HL-60/S4 treated with phorbol 12-myristate 13-acetate at 8.2 ng/mL for 4 days and 3 days (cell line): ENCODE results near the gene MRPL4.

Source experiments
- in situ Hi-C: fragments of 300-500 bp; cut with MboI; formaldehyde crosslinking; loops from 2 replicates; pipeline ENCODE4 v1.15.0; 2022; ENCODE audit warnings: low sequenced_read_pairs

The MRPL4 gene

DNA sequence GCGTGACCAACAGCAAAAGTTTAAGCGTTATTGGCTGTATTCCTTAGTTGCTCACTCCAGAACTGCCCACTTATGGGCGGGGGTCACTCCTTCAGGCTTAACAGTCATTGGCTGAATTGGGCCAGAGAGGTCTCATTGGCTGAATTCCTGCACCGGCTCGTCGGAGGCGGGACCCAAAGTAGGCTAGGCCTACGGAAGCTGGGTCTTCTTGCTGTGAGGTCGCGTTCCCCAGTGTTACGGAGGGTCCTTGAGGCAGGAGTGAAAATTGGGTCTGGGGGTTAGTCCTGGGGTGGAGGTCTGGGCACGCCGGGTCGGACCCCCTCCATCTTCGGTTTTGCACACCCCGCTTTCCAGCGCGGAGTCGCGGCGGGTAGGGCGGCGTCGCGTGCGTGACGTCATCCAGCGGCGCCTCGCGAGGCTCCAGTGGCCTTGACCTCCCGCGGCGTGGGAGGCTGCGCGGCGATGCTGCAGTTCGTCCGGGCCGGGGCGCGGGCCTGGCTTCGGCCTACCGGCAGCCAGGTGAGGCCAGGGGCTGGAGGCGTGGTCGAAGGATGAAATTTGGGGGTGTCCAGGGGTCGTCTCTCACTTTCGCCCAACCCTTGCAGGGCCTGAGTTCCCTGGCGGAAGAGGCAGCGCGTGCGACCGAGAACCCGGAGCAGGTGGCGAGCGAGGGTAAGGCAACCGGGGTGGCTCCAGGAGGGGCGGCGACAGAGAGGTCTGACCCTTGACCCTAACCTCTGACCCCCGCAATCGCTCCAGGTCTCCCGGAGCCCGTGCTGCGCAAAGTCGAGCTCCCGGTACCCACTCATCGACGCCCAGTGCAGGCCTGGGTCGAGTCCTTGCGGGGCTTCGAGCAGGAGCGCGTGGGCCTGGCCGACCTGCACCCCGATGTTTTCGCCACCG, at the start of gene MRPL4:
Gene MRPL4, plus strand, starts transcription at position 423 of the 903 bp plus-strand sequence. Its CDS starts 40 bp downstream, at position 463.
- in situ Hi-C loops, result no loop called here

DNA sequence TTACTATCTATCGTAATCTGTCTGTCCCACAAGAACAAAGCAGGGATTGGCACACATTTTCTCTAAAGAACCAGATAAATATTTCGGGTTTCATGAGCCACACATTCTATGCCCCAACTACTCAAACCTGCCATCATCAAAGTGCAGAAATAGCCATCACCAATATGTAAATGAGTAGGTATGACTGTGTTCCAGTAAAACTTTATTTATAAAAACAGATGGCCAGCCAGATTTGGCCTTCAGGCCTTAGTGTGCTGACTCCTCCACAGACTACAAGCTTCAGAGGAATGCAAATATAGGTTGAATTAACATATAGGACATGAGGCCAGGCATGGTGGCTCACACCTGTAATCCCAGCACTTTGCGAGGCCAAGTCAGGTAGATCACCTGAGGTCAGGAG, 48.3 kb upstream of the MRPL4 start:
- in situ Hi-C loops, result no loop called here

DNA sequence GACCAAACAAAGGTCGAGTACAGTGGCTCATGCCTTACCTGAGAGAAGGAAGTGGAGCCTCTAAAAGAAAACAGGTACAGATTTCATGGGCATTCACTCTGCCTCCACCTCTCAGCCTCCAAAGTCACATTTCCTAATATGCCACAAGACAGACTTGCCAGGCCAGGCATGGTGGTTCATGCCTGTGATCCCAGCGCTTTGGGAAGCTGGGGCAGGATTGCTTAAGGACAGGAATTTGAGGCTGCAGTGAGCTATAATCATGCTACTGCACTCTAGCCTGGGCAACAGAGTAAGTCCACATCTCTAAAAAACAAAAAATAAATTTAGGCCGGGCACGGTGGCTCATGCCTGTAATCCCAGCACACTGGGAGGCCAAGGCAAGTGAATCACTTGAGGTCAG, 46.4 kb upstream of the MRPL4 start:
- in situ Hi-C loops, result no loop called here

DNA sequence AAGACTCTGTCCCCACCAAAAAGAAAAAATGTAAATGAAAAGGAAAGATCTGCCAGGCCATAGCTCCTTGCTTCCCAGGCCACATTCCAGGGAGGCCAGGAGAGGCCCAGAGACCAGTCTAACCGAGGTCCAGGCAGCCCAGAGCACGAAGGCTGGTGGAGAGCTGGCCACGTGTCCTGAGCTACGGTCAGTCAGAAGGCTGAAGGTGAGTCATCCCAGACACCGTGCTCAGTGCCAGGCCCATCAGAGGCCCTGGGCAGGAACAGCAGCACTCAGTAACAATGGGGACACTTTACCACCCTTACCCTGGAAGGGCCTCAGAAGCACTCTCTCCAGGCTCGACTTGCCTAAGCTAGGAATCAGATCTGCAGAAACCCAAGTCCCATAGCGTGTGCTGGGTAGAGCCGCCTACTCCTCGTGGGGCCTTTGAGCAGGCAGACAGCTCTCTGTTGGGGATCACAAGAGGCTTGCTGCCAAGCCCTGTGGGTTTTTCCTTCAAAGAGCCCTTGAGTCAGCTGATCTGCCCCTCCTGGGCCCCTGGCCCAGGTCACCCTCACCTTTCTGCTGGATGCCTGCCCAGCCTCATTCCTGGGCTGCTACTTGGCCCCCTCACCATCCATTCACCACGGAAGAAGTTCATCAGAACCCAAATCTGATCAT, 45.7 kb upstream of the MRPL4 start:
- in situ Hi-C loops, result no loop called here

DNA sequence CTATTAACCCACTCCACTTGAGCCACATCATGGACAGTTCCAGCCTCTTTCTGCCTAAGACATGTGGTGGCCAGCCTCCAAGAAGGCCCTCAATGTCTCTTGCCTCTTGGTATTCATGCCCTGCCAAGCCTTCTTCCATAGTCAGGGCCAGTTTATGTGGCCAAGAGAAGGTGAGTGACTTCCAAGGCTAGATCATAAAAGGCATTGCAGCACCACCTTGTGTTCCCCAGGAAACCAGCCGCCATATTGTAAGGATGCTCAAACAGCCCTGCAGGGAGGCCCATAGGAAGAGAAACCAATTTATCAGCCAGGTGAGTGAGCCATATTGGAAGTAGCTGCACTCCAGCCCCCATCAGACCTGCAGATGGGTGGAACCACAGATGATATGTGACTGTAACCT, 45.0 kb upstream of the MRPL4 start:
- in situ Hi-C loops, result no loop called here

DNA sequence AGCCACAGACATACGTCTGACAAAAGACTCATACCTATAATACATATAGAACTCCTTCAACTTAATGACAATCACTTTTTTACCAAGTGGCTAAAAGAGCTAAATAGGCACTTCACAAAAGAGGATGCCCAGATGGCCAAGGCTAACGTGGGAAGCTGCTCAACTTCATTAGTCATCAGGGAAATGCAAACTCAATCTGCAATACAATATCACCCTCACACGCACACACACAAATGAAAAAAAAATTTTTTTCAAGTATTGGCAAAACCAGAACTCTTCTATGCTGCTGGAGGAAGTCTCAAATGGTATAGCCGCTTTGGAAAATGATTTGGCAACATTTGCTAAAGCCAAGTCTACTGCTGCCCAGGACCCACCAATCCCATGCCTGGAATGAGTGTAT, 42.7 kb upstream of the MRPL4 start:
- in situ Hi-C loops, result no loop called here

DNA sequence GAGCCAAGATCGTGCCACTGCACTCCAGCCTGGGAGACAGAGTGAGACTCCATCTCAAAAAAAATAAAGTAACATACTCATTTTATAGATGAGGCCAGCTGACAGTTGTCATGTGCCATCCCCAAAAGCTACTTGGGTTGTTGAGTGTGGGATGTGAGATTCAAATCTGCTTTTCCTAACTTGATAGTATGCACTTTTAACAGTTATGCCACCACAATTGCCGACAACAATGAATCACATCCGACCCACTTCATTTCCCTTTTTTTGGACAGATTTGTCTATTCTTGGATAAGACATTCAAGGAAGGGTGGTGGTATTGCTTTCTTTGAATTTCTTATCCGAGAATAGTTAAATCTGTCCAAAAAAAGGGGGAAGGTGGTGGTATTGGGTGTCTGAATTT, 41.0 kb upstream of the MRPL4 start:
- in situ Hi-C loops, result no loop called here

DNA sequence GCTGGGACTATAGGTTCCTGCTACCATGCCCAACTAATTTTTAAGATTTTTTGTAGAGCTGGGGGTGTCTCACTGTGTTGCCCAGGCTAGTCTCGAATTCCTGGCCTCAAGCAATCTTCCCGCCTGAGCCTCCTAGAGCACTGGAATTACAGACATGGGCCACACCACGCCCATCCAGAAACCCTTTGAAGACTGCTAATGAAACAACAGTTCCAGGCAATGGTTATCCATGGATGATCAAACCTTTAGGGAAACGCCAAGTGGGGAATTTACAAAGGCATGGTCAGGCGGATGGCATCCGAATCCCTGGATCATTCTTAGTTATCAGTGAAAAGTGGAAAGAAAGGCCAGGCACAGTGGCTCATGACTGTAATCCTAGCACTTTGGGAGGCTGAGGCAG, 40.3 kb upstream of the MRPL4 start:
- in situ Hi-C loops, result no loop called here

DNA sequence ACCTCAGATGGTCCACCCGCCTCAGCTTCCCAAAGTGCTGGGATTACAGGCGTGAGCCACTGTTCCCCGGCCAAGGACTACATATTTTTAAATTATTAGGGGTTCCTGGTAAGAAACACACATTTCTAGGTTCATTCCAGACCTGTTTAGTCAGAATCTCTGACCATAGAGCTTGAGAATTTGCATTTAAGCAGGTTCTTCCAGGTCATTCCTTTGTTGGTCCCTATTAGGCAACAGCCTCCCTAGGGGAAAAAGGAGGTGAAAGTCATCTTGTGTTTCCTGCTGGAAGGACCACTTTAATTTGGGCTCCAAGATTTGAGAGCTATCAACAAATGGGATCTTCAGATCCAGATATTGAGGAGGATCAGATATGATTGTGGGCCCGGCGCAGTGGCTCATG, 37.2 kb upstream of the MRPL4 start:
- in situ Hi-C loops, result no loop called here

DNA sequence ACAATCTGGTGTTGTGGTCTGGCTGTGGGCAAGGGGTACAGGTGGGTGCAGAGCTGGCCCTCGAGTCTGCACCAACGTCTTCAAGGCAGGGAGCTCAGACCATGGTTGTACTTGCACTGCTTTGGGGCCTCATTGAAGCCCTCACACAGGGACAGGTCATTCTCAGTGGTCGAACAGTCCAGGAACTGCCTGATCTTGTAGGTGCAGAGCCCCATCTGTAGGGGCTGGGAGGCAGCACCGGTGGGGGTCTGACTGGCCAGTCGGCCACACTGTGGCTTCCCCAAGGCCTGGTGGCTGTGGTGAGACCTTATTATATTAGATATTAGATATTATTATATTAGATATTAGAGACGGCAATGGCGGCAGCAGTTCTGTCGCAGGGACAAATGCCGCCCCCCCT, 34.9 kb upstream of the MRPL4 start:
- in situ Hi-C loops, result no loop called here

DNA sequence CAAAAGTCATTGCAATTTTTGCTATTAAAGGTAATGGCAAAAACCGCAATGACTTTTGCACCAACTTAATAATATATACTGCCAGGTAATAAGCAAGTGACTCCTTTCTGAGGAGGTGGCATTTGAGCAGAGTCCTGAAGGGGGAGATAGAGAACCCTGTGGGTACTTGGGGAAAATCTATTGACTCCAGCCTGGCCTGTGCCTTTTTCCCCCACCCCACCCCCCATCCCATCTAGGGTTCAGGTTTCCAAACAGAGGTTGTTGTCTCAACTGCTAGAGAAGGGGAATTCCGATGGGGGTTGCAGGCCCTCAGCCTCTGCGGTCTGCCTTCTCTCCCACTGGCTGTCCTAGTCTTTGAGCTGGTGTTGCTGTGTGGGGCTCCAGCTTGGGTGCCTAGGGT, 32.3 kb upstream of the MRPL4 start:
- in situ Hi-C loops, result no loop called here

DNA sequence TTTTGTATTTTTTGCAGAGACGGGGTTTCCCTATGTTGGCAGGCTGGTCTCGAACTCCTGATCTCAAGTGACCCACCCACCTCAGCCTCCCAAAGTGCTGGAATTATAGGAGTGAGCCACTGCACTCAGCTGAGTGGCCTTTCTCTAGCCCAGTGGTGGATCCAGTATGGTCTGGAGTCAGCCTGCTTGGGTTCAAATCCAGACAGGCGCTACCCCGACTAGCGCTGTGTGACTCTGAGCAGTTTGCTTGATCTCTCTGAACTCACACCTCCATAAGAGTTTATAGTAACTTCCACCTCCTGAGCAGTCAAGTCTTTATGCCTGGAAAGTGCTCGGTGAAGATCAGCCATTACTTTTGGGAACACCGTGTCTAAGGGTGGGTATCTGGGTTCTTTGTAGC, 31.3 kb upstream of the MRPL4 start:
- in situ Hi-C loops, result no loop called here

DNA sequence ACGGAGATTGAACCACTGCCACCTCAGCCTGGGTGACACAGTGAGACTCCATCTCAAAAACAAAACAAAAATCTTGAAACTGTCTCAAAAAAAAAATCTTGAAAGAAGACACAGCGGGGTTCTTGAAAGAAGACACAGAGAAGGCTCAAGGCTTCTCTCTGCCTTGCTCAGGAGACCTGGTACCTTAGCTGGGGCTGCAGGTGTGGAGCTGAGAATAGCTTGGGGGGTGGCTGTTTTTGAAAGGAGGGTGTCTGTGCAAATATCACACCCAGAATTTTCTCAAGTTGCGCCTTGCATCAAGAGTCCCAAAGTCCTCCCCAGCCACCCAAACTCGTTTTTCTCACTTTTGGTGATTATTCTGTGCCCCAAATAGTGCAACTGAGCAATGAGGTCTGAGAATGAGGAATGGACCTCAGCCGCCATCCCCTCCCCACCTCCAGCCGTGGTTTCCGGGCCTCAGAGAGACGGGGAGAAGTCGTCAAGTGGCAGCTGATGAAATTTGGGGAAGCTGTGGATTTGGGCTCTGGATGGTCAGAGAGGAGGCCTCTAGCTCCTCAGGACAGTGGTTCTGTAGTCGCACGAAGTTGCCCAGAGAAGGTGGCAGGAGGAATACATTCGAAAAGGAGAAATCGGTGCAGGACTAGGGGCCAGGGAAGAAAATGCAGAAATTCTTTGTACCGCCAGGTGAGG, 29.7 kb upstream of the MRPL4 start:
- in situ Hi-C loops, result no loop called here

DNA sequence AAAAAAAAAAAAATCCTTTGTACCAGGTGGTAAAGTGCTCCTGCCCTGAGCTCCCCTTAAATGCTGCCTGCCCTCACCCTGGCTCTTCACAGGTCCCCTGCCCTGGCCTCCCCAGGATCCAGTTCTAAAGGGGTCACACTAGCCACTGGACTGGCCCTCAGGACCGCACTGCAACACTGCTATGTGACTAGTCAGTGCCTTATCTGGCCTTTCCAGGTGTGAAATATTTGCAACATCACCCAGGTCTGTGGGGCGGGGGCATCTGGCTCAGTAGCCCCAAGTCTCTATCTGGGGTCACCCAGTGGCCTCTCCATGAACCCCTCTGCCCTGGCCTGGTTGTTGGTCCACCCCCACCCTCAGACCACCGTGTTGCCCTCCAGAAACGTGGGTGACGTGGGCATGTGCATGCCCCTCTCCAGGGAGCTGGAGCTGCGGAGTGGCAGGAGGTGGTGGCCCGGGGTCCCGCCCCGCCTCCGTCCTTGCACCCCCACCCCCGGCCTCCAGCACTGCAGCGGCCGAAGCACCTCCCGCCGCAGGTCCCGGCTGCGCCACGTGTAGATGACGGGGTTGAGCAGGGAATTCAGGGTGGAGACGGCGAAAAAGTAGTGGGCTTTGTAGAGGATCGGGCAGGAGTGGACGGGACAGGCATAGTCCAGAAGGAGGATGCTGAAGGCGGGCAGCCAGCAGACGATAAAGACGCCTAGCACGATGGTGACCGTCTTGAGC, 28.4 kb upstream of the MRPL4 start:
- in situ Hi-C loops, result no loop called here

DNA sequence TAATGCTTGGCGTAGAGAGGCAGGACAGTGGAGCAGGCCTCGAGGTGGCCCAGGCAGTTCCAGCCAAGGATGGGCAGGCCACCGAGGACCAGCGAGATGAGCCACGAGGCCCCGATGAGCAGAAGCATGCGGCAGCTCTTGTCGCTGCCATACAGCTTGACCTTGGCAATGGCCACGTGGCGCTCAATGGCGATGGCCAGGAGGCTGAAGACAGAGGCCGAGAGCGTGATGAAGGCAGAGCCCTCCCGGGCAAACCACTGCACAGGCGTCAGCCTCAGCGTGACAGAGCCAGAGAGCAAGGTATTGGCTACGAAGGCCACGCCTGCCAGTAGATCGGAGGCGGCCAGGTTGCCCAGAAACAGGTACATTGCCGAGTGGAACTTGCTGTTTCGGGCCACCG, 27.7 kb upstream of the MRPL4 start:
- in situ Hi-C loops, result no loop called here

DNA sequence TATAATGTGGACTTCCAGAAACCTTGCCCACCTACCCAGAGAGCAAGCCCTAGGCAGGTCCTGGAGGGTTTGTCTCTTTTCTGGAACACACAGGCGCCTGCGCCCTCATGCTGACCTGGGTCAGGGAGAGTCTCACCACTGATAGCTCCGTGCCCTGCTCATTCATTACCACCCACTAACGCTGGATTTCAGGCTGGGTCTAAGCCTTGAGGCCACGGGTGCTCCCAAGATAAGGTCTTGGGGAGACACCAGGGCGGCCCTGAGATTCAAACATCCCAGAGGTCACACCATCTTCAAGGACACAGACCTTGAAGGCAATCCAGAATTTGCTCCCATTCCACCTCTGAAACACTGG, 26.0 kb upstream of the MRPL4 start:
- in situ Hi-C loops, result loop anchor here (25.0 kb wide), 1 partner anchor 289 kb away; the partner anchor contains the start of gene OLFM2

DNA sequence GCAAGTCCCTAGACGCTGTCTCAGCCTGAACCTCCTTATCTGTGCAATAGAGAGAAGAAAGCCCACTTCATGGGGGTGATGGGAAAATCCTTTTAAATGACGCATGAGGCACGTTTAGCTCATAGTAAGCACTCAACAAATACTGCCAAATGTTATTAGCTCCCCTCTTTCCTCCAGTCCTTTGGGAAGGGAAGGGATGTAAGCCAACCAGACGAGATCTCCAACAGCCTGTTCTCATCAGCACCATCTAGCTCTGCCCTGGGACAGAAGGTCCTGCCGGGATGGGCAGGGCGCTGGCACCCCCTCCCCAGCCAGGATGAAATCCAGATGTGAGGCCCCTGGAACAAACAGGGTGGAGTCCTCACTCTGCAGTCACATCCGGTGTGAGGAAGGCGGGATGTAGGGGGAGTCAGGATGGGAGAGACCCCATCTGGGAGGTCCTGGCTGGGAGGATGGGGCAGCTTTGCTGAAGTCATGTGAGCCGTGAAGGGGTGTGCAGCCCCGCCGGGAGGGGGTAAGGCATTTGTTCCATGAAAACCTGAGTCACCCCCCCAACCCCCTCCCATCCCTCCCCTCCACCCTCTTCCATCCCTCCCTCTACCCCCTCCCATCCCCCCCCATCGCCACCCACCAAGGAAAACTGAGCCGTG, 25.5 kb upstream of the MRPL4 start:
- in situ Hi-C loops, result loop anchor here (25.0 kb wide), 1 partner anchor 289 kb away; the partner anchor contains the start of gene OLFM2

DNA sequence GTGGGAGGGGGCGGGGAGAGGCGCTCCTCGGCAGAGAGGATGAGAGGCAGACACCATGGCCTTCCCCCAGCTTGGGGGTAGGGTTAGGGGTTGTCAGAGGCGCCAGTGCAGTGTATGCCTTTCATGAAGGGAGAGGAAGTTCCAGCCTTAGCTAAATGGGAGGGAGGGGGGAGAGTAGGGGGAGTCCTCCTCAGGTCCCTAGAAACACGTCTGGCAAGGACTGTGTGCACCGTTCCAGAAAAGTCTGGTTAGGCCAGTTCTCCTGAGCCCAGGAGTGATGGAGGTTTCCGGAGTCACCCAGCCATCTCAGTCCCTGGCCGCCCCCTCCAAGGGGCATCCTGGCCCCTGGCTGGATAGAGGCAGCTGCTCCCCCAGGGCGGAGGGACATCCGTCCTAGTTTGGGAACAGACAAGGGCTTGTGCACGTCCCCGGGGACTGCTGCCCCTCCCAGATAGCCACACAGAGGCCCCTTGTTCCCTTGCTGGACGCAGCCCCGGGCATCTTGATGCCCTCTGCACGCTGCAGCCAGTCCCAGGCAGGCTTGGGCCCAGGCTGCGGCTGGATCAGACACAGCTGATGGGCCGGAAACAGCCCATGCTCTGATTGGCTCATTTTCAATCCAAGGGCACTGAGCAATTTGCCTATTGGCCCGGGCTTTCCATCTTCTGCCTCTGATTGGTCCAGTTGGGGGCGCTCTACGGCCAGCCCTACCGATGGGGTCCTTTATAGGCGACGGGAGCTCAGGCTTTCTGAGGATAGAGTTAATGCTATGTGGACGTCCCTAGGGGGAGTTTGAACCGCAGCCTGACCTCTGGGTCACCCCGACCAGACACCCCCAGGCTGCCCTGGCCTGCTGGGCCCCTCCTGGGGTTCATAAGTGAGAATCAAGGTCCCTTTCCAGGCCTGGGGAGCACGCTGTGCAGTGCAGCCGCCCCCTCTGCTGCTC, 24.7 kb upstream of the MRPL4 start:
- in situ Hi-C loops, result loop anchor here (25.0 kb wide), 1 partner anchor 290 kb away; the partner anchor contains the start of gene OLFM2

DNA sequence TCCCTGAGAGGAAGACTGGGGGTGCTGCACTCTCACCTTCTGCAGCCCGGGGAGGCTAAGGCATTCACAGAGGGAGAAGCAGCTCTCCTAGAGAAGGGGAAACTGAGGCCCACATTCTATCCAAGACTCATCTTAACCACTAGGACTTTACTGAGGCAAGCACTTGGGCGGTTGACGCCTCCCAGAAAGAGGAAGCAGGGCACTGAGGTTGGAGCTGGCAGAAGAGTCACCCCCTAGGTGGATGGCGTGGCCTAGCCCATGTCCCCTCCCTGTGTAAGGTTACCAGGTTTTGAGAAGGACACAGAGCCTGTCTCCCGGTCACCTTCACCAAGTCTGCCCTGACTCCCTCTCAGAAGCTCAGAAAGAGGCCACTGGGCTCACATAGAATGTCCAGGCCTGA, 23.6 kb upstream of the MRPL4 start:
- in situ Hi-C loops, result loop anchor here (25.0 kb wide), 1 partner anchor 291 kb away; the partner anchor contains the start of gene OLFM2
